GM18499 (cell line): Measurements from ENCODE around the gene NLRC5.
"Not testable (repeated sequence)": the region's sequence is repeated elsewhere in the genome, so short reads cannot be mapped to it uniquely, and the experiment has no call there.

ENCODE experiments used
- ATAC-seq: cut with Tn5 transposase; IDR thresholded peaks from one replicate; pipeline ENCODE4 v1.9.1; 2021; ENCODE audit warnings: moderate number of reproducible peaks; ENCODE audit not compliant: insufficient read depth, unreplicated experiment

NLRC5 gene

DNA sequence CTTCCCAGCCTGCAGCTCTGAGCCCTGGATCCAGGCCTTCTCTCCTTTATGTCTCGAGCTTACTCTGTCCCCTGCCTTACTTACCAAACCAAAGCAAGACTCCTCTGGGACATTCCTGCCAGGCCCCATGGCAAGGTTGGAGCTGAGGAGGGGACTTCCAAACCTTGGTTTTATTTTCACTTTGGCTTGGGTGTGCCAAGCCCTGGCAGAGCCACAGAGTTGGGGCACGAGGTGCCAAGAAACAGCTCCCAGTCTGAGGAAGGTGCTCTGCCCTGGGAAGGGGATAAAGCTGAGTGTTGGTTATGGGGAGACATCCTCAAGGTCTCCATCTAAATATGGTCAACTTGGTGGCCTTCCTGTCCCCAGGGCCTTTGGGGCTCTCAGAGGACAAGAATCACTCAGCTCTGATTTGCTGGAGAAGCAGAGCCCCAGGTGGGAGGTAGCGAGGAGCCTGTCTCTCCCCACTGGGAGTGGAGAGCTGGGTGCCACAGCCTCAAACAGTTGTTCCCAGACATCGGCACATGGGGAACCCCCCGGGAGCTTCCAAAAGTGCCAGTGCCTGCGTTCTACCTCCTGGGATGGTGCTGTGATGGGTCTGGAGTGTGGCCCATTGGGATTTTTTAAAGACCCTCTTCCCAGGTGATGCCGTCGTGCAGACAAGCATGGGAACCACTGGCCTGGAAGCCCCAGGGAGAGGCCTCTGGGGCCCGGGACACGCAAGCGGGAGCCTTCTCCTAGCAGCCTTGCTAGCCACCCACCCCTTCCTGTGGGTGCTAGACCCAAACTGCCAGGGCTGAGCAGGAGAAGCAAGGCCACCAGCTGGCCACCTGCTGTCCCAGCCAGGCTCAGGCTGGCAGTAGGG, 10.3 kb downstream of the NLRC5 start:
- ATAC-seq: no peak

DNA sequence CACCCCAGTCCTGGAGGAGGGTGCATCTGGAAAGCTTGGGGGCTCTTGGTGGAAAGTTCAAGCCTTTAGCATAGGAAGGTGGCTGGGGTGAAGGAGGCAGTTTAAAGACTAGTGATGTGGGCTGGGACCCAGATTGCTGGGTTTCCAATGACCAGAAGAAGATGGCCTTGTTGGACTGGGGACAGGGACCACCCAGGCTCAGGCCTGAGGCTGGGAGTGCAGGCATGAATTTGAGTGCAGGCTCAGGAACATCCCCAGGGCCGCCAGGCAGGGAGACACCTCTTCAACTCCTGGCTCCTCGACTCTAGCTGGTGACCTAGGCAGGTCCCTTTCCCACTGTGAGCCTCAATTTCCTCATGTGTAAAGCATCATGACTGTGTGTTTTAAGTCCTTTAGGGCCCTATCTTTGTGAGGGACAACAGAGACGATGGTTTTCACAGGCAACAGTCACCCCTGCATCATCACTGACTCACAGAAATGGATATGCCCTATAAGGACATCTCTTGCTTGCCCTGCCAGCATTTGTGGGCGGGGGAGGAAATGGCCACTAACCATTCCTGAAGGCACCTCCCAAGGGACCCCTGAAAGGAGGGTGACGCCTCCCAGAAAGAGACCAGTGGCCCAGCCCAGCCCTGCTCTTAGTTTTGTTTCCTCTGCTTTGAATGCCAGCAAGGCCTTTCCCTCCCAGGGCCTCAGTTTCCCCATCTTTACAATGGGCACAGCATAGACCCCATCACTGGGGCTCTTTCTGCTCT, 11.1 kb downstream of the NLRC5 start:
- no peak for ATAC-seq

DNA sequence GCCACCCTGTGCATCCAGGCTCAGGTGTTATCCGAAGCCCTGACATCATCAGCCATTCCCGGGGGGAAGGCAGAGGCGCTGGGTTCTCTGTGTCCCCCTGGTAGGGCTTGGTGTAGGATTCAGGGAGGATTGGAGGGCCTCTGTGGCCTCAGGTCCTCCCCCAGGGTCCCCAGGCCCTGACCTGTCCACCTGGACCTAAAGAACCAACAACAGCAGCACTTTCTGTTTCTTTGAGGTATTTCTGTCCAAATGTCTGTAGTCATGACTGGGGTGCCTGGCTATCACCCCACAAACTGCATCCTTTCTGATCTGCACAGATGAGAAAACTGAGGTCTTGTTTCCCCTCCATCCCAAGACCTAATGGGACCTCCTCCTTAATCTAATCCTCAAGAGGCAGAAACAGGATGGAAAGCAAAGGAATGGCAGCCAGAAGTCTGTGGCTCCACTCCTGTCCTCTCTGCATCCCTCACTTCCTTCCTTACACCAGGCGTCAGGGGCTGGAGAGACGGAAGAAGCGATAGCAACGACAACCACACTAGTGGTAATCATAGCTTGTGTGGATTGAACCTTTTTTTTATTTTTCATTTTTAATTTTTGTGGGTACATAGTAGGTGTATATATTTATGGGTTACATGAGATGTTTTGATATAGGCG, 11.8 kb downstream of the NLRC5 start:
- ATAC-seq: no peak

GRCh38 chr16:57003439-57004386, 14.4 kb downstream of the NLRC5 start:
- no peak for ATAC-seq

DNA sequence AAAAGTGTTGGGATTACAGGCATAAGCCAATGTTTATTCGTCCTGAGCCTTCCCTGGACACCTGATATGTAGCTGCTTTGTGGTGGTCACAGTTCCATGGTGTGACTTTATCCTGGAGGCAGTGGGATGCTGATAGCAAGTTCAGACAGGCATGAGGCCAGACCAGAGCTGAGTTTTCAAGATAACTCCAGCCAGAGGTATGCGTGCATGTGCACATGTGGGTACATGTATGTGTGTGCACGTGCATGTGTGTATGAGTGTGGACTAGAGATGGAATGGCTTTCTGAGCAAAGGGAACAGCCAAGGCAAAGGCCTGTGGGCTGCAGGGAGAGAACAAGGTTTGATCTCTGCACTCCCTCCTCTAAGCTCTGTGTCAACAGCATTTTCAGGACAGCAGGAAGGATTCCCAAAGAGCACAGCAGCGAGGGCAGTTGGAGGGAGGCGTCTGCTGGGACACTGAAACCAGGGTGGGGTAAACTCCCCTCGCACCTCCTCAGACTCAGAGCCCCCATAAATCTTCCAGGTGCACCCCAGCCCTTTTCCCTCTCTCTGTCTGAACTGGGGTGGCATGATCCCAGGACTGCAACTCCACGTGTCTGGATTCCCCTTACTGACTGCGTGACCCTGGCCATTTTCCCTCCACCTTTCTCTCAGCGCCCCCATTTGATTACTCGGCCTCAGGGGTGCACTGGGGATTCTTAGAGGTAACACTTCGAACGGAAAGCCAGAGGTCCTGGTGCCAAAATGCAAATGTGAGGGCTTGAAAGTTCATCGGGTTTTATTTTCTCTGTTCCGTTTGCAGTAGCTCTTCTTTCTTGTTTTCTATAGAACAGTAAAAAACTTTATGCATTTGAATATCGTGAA, 15.3 kb downstream of the NLRC5 start:
- ATAC-seq: no peak

DNA sequence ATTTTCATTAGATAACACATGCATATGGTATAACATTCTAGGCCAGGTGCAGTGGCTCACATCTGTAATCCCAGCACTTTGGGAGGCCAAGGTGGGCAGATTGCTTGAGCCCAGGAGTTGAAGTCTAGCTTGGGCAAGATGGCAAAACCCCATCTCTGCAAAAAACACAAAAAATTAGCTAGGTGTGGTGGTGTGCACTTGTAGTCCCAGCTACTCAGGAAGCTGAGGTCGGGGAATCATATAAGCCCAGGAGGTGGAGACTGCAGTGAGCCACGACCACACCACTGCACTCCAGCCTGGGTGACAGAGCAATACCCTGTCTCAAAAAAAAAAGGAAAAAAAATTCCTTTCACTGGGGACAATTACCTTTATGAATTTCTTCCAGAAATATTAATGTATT, 16.2 kb downstream of the NLRC5 start:
- not testable (repeated sequence) for ATAC-seq

DNA sequence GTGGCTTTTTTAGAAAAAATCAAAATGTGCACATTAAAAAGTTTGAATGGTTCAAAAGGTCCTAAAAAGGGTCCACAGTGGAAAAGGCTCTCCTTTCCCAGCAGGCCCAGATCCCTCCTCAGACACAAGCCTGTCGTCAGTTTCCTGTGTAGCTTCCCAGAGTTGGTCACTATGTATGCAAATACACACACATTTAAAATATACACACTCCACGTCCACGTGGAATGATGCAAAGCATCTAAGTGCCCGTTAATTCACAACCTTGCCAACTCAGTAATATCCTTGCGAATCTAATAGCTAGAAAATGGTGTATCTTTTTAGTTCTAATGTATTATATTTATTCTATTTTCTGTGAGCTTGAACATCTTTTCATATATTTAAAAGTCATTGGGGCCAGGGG, 17.7 kb downstream of the NLRC5 start:
- ATAC-seq: no peak

DNA sequence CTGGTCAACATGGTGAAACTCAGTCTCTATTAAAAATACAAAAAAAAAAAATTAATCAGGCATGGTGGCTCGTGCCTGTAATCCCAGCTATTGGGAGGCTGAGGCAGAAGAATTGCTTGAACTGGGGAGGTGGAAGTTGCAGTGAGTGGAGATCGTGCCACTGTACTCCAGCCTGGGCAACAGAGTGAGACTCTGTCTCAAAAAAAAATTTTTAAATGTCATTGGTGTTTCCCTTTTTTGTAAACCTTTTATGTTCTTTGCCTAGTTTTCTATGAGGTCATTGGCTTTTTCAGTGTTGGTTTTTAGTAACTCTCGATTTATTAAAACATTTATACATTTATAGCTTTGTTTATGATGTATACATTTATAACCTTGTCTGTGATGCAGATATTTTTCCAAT, 18.2 kb downstream of the NLRC5 start:
- no peak for ATAC-seq

- no peak for ATAC-seq
Measured at GRCh38 chr16:57008440-57008839, 19.1 kb downstream of the NLRC5 start.

- ATAC-seq: no peak
Measured at GRCh38 chr16:57009643-57010170, 20.4 kb downstream of the NLRC5 start.

DNA sequence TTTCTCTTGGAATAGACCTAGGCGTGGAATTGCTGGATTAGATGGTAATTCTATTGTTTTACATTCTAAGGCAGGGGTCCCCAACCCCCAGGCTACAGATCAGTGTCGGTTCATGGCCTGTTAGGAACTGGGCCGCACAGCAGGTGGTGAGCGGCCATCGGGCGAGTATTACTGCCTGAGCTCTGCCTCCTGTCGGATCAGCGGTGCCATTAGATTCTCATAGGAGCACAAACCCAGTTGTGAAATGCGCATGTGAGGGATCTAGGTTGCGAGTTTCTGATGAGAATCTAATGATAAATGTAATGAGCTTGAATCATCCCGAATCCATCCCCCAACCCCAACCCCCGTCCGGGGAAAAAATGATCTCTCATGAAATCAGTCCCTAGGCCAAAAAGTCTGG, 23.0 kb downstream of the NLRC5 start:
- ATAC-seq: no peak

DNA sequence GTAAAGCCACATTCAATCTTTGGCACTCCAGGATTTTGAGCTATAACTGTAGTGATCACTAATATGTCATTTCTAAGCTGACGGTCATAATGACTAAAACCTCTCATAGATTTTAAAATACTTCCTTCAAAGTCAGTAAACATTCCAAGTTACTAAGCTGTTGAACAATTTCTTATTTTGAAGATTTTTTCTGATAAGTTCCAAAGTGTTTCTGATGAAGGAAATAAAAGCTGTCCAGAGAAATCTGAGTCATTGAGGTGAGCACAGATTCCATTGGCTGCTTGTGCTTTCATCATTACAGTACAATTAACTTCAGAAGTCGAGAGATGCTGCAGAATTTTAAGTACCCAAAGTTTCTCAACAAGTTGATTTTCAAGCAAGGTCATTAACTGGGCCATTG, 23.9 kb downstream of the NLRC5 start:
- ATAC-seq: no peak

DNA sequence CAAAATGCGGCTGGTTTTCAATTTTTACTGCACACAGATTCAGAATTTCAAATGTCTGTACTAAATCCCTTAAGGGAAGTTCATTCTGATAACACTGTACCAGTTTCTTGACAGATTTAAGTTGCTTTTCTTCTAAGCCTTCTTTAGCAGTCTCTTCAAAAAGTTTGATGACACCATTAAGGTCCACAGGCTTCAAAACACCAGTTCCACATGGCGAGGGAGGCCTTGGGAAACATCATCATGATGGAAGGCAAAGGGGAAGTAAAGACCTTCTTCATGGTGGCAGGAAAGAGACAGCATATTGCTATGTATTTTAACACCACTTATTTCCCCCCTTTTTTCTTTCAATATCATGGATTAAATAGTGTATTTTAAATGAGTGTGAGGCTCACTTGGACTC, 24.5 kb downstream of the NLRC5 start:
- ATAC-seq: no peak

GRCh38 chr16:57016301-57016700, 26.9 kb downstream of the NLRC5 start:
- ATAC-seq: no peak

DNA sequence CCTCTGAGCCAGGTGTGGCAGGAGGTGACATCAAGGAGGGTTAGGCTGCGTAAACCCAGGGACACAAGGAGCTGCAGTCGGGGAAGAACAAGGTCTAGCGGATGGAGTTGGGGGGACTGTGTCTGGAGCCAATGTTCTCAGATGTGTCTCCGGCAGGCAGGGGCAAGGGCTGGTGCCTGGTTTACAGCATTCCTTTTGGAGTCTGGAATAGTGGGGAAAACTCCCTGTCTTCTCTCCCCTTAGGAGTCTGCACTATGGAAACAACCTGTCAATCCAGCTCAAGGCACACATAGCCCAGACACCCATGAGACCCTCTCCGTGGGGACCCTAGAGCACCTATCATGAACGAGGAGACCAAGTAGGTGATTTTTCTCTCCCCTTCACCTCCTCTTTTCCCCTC, 27.5 kb downstream of the NLRC5 start:
- ATAC-seq: no peak

GRCh38 chr16:57017251-57017650, 27.9 kb downstream of the NLRC5 start:
- no peak for ATAC-seq

DNA sequence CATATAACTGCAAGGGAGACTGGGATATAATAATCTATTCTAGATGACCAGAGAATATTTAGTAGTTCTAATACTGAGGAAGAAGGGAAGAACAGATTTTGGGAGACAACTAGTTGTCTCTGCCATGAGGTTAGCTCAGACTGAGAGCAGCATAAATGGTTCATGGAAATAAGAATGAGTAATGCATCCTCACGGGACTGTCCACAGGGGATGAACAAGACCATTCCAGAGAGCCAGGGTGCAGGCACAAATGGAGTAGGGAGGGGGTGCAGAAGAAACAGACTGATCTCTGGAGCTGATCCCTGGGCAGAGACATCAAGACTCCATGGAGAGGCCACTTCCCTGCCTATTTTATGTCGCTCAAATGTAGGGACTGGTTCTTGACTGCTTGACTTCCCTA, 30.4 kb downstream of the NLRC5 start:
- no peak for ATAC-seq

- no peak for ATAC-seq
Measured at GRCh38 chr16:57020651-57021050, 31.3 kb downstream of the NLRC5 start.

DNA sequence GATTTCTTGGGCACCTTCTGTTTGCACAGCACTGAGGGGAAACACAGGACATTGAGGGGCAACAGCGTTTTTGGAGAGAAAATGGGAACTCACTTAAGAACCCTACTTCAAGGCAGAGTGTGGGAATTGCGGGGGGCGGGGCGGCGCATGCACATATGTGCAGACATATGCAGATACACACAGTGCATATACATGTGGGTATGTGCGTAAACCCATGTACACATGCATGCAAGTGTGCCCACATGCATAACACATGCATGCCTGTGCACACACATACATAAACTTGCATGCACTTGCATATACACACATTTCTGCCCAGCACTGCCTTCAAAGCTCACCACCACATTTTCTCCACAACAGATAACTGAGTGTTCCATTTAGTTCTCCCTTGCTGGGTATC, 32.4 kb downstream of the NLRC5 start:
- ATAC-seq: no peak
